Upper lobe of left lung (tissue), 4 donors: ENCODE measurements around the gene PRM2.

Experiments used
- CTCF ChIP-seq, 6 experiments: fragments of 450-650 bp in 4 of 6; fragments of 200-600 bp in 2 of 6; sonication (generic) in 2 of 6; IDR thresholded peaks; one replicate each; pipeline ENCODE4 v1.5.1; 2016 to 2019; ENCODE audit warnings: antibody characterized with exemption in 6 of 6
- EP300 ChIP-seq, 4 donors: sonication (generic); formaldehyde crosslinking; IDR thresholded peaks; one replicate each; pipeline ENCODE4 v1.5.1; 2017; ENCODE audit warnings: antibody characterized with exemption in 4 of 4, control low read depth in 2 of 4
- POLR2A ChIP-seq, 4 donors: fragments of 450-650 bp; IDR thresholded peaks; one replicate each; pipeline ENCODE4 v1.5.1; 2016 to 2017; ENCODE audit warnings: antibody characterized with exemption in 4 of 4, mild to moderate bottlenecking in 2 of 4
- POLR2AphosphoS5 ChIP-seq, 2 donors: sonication (generic); formaldehyde crosslinking; IDR thresholded peaks; one replicate each; pipeline ENCODE4 v1.5.1; 2017; ENCODE audit warnings: antibody characterized with exemption in 2 of 2

GRCh38 chr16:11254913-11255736 is 21.2 kb downstream of the PRM2 start:
- TF ChIP-seq CTCF (IDR thresholded peaks at IDR 0.05) (peak in 1 of 6 experiments; percentile 49), POLR2AphosphoS5 (IDR thresholded peaks at IDR 0.05) (no peak), POLR2A (IDR thresholded peaks at IDR 0.05) (no peak), EP300 (IDR thresholded peaks at IDR 0.05) (no peak)
